Prostate gland (tissue), 2 donors: ENCODE data around the gene SCN2A.

ENCODE experiments used
- POLR2A ChIP-seq: fragments of 450-650 bp; IDR thresholded peaks from one replicate; pipeline ENCODE4 v1.6.1; 2016; ENCODE audit warnings: antibody characterized with exemption, mild to moderate bottlenecking
- POLR2AphosphoS5 ChIP-seq: sonication (generic); formaldehyde crosslinking; IDR thresholded peaks from one replicate; pipeline ENCODE4 v1.6.1; 2017; ENCODE audit warnings: antibody characterized with exemption
- TF ChIP-seq, protein P1 (sequence below), 4 experiments: fragments of 200-600 bp in 2 of 4; fragments of 450-650 bp in 2 of 4; sonication (generic) in 2 of 4; IDR thresholded peaks; 1 replicate in 3 of 4; 2 replicates in 1 of 4; pipeline ENCODE4 v1.5.1; 2016 to 2019; ENCODE audit warnings: antibody characterized with exemption in 4 of 4, mild to moderate bottlenecking in 2 of 4, moderate library complexity in 2 of 4

DNA sequence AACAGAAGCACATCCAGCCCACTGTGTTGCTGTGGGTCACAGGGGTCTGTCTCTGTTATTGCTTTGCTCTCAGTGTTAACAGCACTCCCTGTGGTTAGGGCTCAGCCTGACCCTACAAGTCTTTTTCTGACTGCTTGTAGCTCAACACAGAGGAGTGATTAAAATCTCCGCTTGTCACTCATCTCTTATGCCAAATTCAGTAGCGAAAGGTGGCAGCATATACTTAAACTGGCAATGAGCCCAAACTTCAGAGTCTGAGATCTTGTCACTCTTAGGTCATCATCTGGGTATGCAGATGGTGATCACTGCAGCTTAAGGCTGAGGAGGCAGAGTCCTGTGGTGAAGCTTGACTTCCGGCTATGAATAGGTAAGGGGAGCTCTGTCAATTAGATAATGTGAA, 167.0 kb downstream of the SCN2A start:
- TF ChIP-seq POLR2A (no peak), POLR2AphosphoS5 (no peak)
- TF ChIP-seq, protein P1, sequence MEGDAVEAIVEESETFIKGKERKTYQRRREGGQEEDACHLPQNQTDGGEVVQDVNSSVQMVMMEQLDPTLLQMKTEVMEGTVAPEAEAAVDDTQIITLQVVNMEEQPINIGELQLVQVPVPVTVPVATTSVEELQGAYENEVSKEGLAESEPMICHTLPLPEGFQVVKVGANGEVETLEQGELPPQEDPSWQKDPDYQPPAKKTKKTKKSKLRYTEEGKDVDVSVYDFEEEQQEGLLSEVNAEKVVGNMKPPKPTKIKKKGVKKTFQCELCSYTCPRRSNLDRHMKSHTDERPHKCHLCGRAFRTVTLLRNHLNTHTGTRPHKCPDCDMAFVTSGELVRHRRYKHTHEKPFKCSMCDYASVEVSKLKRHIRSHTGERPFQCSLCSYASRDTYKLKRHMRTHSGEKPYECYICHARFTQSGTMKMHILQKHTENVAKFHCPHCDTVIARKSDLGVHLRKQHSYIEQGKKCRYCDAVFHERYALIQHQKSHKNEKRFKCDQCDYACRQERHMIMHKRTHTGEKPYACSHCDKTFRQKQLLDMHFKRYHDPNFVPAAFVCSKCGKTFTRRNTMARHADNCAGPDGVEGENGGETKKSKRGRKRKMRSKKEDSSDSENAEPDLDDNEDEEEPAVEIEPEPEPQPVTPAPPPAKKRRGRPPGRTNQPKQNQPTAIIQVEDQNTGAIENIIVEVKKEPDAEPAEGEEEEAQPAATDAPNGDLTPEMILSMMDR (IDR thresholded peaks at IDR 0.05) = no peak
